Mesodermal cell (in vitro differentiated cells): ENCODE data around the gene AFM.

Experiments used
- H3K27ac ChIP-seq: 2 replicates; pipeline ENCODE4 v1.7.0; 2013; ENCODE audit warnings: mild to moderate bottlenecking, low read depth, low read length, moderate library complexity; ENCODE audit not compliant: severe bottlenecking
- H3K36me3 ChIP-seq: 2 replicates; pipeline ENCODE4 v1.7.1; 2013; ENCODE audit warnings: mild to moderate bottlenecking, low read length, moderate library complexity; ENCODE audit not compliant: control insufficient read depth, insufficient read depth
- H3K4me1 ChIP-seq: one replicate; pipeline ENCODE4 v1.7.1; 2013; ENCODE audit warnings: mild to moderate bottlenecking, low read length; ENCODE audit not compliant: insufficient read depth, control insufficient read depth, poor library complexity, severe bottlenecking
- H3K4me3 ChIP-seq: 2 replicates; pipeline ENCODE4 v1.7.0; 2013; ENCODE audit warnings: low read length, control low read depth, mild to moderate bottlenecking; ENCODE audit not compliant: insufficient read depth, poor library complexity, severe bottlenecking; ENCODE audit errors: extremely low read depth
- H3K9me3 ChIP-seq: 2 replicates; pipeline ENCODE4 v1.7.1; 2013; ENCODE audit warnings: mild to moderate bottlenecking, low read length, moderate library complexity; ENCODE audit not compliant: control insufficient read depth
- WGBS, 2 experiments: methylation state at CpG; one replicate each; pipeline ENCODE4 v1.1.5; 2013; ENCODE audit warnings: missing lambda C conversion rate in 2 of 2; ENCODE audit not compliant: insufficient coverage in 2 of 2; 5-methylcytosine and 5-hydroxymethylcytosine counted together

AFM gene

GRCh38 chr4:73508651-73509050, 27.1 kb downstream of the AFM start:
- no peaks in the 10 kb centered on the region for H3K4me1 ChIP-seq
- H3K9me3 ChIP-seq = no peaks in the 10 kb centered on the region
- H3K27ac ChIP-seq = no peak overlapping the region
- H3K4me3 ChIP-seq = no peak overlapping the region
- 83 to 86% methylated on average over 1 to 2 of the region's 3 CpGs for WGBS, 2 experiments
- H3K36me3 ChIP-seq = no peaks in the 10 kb centered on the region

- 80 to 83% methylated on average over 2 of the region's 3 CpGs for WGBS, 2 experiments
- H3K4me3 ChIP-seq = no peak overlapping the region
- no peaks in the 10 kb centered on the region for H3K36me3 ChIP-seq
- peaks cover 7% of the 10 kb centered on the region for H3K4me1 ChIP-seq
- no peak overlapping the region for H3K27ac ChIP-seq
- H3K9me3 ChIP-seq = no peaks in the 10 kb centered on the region
These were observed 36.8 kb downstream of the AFM start for GRCh38 chr4:73518340-73518739.

GRCh38 chr4:73520821-73521220, 39.3 kb downstream of the AFM start:
- 43 to 67% methylated on average over 1 to 3 of the region's 4 CpGs for WGBS, 2 experiments
- Histone ChIP-seq H3K27ac (no peak overlapping the region), H3K9me3 (no peaks in the 10 kb centered on the region), H3K4me1 (peaks cover 7% of the 10 kb centered on the region), H3K4me3 (no peak overlapping the region), H3K36me3 (no peaks in the 10 kb centered on the region)

GRCh38 chr4:73523126-73523525, 41.6 kb downstream of the AFM start:
- no peak overlapping the region for H3K27ac ChIP-seq
- H3K9me3 ChIP-seq = no peaks in the 10 kb centered on the region
- H3K36me3 ChIP-seq = no peaks in the 10 kb centered on the region
- H3K4me3 ChIP-seq = no peak overlapping the region
- H3K4me1 ChIP-seq = peaks cover 7% of the 10 kb centered on the region
- WGBS, 2 experiments = no CpG with 5 or more reads among the region's 2 CpGs

GRCh38 chr4:73525611-73526010, 44.1 kb downstream of the AFM start:
- Histone ChIP-seq H3K4me1 (peaks cover 7% of the 10 kb centered on the region), H3K4me3 (no peak overlapping the region), H3K36me3 (no peaks in the 10 kb centered on the region), H3K27ac (no peak overlapping the region), H3K9me3 (no peaks in the 10 kb centered on the region)
- WGBS, 2 experiments = no CpG with 5 or more reads among the region's 1 CpG

- WGBS, 2 experiments = 89 to 100% methylated on average over 1 of the region's 1 CpG
- Histone ChIP-seq H3K36me3 (no peaks in the 10 kb centered on the region), H3K4me3 (no peak overlapping the region), H3K4me1 (no peaks in the 10 kb centered on the region), H3K9me3 (no peaks in the 10 kb centered on the region), H3K27ac (no peak overlapping the region)
These were observed 45.7 kb downstream of the AFM start for GRCh38 chr4:73527196-73527595.

GRCh38 chr4:73528171-73528570, 46.6 kb downstream of the AFM start:
- WGBS, 2 experiments = 82% methylated on average over 2 of the region's 2 CpGs; no CpG with 5 or more reads in 1 of the 2 experiments
- no peak overlapping the region for H3K4me3 ChIP-seq
- H3K27ac ChIP-seq = no peak overlapping the region
- no peaks in the 10 kb centered on the region for H3K9me3 ChIP-seq
- no peaks in the 10 kb centered on the region for H3K4me1 ChIP-seq
- no peaks in the 10 kb centered on the region for H3K36me3 ChIP-seq

- H3K4me3 ChIP-seq = no peak overlapping the region
- 78 to 100% methylated on average over 1 of the region's 2 CpGs for WGBS, 2 experiments
- no peaks in the 10 kb centered on the region for H3K36me3 ChIP-seq
- no peak overlapping the region for H3K27ac ChIP-seq
- H3K9me3 ChIP-seq = no peaks in the 10 kb centered on the region
- no peaks in the 10 kb centered on the region for H3K4me1 ChIP-seq
These were observed 52.2 kb downstream of the AFM start for GRCh38 chr4:73533515-73534422.

GRCh38 chr4:73538162-73538561, 56.6 kb downstream of the AFM start:
- Histone ChIP-seq H3K36me3 (no peaks in the 10 kb centered on the region), H3K27ac (no peak overlapping the region), H3K9me3 (no peaks in the 10 kb centered on the region), H3K4me1 (no peaks in the 10 kb centered on the region), H3K4me3 (no peak overlapping the region)
- no CpG with 5 or more reads among the region's 2 CpGs for WGBS, 2 experiments

- Histone ChIP-seq H3K4me3 (no peak overlapping the region), H3K4me1 (peaks cover 4% of the 10 kb centered on the region), H3K9me3 (no peaks in the 10 kb centered on the region), H3K36me3 (no peaks in the 10 kb centered on the region), H3K27ac (no peak overlapping the region)
- 100% methylated on average over 1 of the region's 4 CpGs for WGBS, 2 experiments
These were observed 57.8 kb downstream of the AFM start for GRCh38 chr4:73539386-73539785.

- WGBS, 2 experiments = 90 to 92% methylated on average over 3 of the region's 3 CpGs
- H3K4me3 ChIP-seq = no peak overlapping the region
- no peaks in the 10 kb centered on the region for H3K9me3 ChIP-seq
- H3K27ac ChIP-seq = no peak overlapping the region
- H3K36me3 ChIP-seq = no peaks in the 10 kb centered on the region
- H3K4me1 ChIP-seq = peaks cover 4% of the 10 kb centered on the region
These were observed 59.3 kb downstream of the AFM start for GRCh38 chr4:73540826-73541225.
